Measurements from ENCODE around the gene USP53.
"Not testable (repeated sequence)": the region's sequence is repeated elsewhere in the genome, so short reads cannot be mapped to it uniquely, and the experiment has no call there.

USP53 gene

DNA sequence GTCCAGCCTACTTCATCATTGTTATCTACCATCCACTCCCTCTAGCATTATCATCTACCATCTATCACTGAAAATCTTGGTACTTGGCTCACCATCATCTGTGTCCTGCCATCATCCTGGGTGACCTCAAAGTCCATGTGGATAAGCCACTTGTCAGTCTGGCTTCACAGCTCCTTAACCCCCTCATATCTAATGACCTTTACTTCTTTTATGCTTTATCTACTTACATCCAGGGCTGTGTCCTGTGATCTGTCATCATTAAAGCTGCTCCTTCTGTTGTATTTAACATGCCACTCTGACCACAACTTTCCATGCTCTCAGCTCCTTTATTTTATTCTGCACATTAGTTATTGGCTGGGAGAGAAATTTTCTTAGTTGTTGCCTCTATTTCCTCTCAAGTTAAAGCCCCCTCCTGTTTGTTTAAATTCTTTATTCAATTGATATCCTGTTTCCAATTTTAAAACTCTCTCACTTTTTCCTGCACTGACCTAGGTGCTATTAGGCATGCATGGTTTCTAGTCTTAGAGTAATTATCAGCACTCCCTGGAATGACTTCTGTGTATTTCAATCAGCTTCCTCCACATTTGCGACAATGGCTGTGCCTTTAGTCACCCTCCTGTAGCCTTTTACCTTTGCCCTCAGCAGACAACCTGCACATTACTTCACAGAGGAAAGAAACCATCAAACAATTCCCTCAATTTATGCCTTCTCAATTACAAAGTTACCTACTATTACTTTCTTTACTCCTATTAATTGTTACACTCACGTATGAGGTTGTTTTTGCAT, 117.5 kb downstream of the USP53 start:
- Histone ChIP-seq H3K27ac (ENCODE audit: low read depth, low read length) (no peak overlapping the region), H3K9me2 (replicated peaks; ENCODE audit: control insufficient read depth, low read length) (no peaks in the 10 kb centered on the region), H3K36me3 (ENCODE audit: control insufficient read depth, low read length) (no peaks in the 10 kb centered on the region), H3K79me2 (ENCODE audit: control insufficient read depth, low read length) (no peaks in the 10 kb centered on the region), H3K4me3 (ENCODE audit: low read length) (no peak overlapping the region), H4K20me1 (ENCODE audit: control insufficient read depth, insufficient read depth, low read depth, low read length) (no peaks in the 10 kb centered on the region), H3K27me3 (ENCODE audit: control insufficient read depth, low read length) (no peaks in the 10 kb centered on the region), H3K9me3 (ENCODE audit: control insufficient read depth, insufficient read depth, low read length) (no peaks in the 10 kb centered on the region), H3K4me2 (ENCODE audit: low read length) (no peak overlapping the region), H3K4me1 (ENCODE audit: control insufficient read depth, low read length) (no peaks in the 10 kb centered on the region), H3F3A (ENCODE audit: control insufficient read depth, insufficient read depth) (no peaks in the 10 kb centered on the region)
- TF ChIP-seq EZH2phosphoT487 (IDR thresholded peaks at IDR 0.05; ENCODE audit: borderline replicate concordance, low read length) (no peak), CTCF (IDR thresholded peaks at IDR 0.05; ENCODE audit: low read depth, low read length, poor library complexity, severe bottlenecking) (no peak)

DNA sequence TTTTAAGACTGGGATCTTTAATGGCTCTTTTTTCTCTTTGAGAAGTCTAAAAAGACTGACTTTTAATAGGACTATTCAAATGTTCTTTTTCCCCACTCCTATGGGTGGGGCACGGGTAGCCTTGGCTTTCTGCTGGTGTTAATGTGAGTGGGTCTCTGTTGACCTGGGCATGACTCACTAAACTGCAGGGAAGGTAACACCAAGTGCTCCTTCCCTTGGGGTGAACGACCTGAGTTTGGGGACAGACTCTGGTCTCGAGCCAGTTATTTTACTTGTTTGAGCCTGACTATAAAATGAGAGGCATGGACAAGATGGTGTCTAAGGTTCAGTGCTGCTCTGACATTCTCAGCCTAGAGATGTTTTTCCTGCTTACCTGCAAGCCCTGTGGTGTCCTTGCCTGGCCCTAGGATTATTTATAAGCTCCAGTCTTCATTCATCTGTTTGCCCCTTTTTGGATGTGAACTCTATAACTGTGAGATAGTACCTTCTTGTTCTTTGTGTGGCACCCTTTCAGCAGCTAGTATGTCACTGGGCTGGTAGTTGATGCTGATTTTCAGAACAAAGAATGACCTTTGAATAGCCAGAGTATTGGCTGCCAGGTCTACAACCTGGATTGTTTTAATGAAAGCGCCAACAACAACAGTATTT, 123.9 kb downstream of the USP53 start:
- not testable (repeated sequence) for H3K4me1 ChIP-seq (ENCODE audit: control insufficient read depth, low read length); H4K20me1 ChIP-seq (ENCODE audit: control insufficient read depth, insufficient read depth, low read depth, low read length); H3K27ac ChIP-seq (ENCODE audit: low read depth, low read length); H3K9me2 ChIP-seq (replicated peaks; ENCODE audit: control insufficient read depth, low read length); H3K9me3 ChIP-seq (ENCODE audit: control insufficient read depth, insufficient read depth, low read length); H3F3A ChIP-seq (ENCODE audit: control insufficient read depth, insufficient read depth); H3K27me3 ChIP-seq (ENCODE audit: control insufficient read depth, low read length); H3K79me2 ChIP-seq (ENCODE audit: control insufficient read depth, low read length); H3K4me2 ChIP-seq (ENCODE audit: low read length); H3K4me3 ChIP-seq (ENCODE audit: low read length); H3K36me3 ChIP-seq (ENCODE audit: control insufficient read depth, low read length)

DNA sequence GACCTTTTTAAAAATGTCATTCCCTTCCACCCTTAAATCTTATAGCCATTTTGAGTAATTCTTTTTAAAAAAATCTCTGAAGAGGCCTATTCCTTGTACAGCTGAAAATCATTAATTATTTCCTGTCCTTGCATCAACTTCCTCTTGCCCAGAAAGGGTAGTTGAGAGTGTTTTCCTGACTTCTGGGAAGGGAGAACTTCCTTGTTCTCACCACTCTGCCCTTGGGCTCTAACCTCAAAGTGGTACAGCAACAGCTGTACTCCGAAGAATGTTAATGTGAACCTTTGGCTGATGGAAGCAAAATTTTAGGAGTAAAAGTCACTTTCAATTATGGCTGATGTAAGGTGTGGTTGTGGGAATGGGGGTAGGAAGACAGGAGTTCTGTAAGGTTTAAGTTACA, 124.5 kb downstream of the USP53 start:
- no peaks in the 10 kb centered on the region for H3K79me2 ChIP-seq (ENCODE audit: control insufficient read depth, low read length)
- H3K36me3 ChIP-seq (ENCODE audit: control insufficient read depth, low read length), result no peaks in the 10 kb centered on the region
- H3K27ac ChIP-seq (ENCODE audit: low read depth, low read length), result no peak overlapping the region
- no peak overlapping the region for H3K4me3 ChIP-seq (ENCODE audit: low read length)
- peaks cover 7% of the 10 kb centered on the region for H3K4me1 ChIP-seq (ENCODE audit: control insufficient read depth, low read length)
- H3K27me3 ChIP-seq (ENCODE audit: control insufficient read depth, low read length), result no peaks in the 10 kb centered on the region
- H3F3A ChIP-seq (ENCODE audit: control insufficient read depth, insufficient read depth), result no peaks in the 10 kb centered on the region
- TF ChIP-seq EZH2phosphoT487 (IDR thresholded peaks at IDR 0.05; ENCODE audit: borderline replicate concordance, low read length) (no peak), CTCF (IDR thresholded peaks at IDR 0.05; ENCODE audit: low read depth, low read length, poor library complexity, severe bottlenecking) (no peak)
- H3K9me2 ChIP-seq (replicated peaks; ENCODE audit: control insufficient read depth, low read length), result no peaks in the 10 kb centered on the region
- H3K4me2 ChIP-seq (ENCODE audit: low read length), result no peak overlapping the region
- no peaks in the 10 kb centered on the region for H4K20me1 ChIP-seq (ENCODE audit: control insufficient read depth, insufficient read depth, low read depth, low read length)
- no peaks in the 10 kb centered on the region for H3K9me3 ChIP-seq (ENCODE audit: control insufficient read depth, insufficient read depth, low read length)

DNA sequence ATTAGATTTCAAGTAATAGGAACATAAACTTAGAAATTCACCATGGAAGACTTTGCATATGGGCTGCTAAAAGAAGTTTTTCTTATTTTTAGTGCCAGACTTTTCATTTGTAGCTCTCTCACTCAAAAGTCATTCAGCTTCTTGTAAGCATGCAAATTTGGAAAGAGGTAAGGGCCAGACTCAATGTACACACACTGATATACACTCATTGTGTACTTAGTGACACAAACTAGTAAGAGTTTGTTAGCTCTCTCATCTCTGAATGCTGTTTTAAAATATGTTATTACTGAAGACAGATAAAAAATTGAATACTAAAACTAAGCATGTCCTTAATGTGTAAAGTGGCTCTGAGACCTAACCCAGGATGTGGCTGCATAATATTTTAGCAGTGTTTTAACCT, 127.4 kb downstream of the USP53 start:
- not testable (repeated sequence) for H3K9me3 ChIP-seq (ENCODE audit: control insufficient read depth, insufficient read depth, low read length); H3F3A ChIP-seq (ENCODE audit: control insufficient read depth, insufficient read depth); H4K20me1 ChIP-seq (ENCODE audit: control insufficient read depth, insufficient read depth, low read depth, low read length); H3K9me2 ChIP-seq (replicated peaks; ENCODE audit: control insufficient read depth, low read length); H3K27ac ChIP-seq (ENCODE audit: low read depth, low read length); H3K36me3 ChIP-seq (ENCODE audit: control insufficient read depth, low read length); H3K79me2 ChIP-seq (ENCODE audit: control insufficient read depth, low read length); H3K4me3 ChIP-seq (ENCODE audit: low read length); H3K4me1 ChIP-seq (ENCODE audit: control insufficient read depth, low read length); H3K27me3 ChIP-seq (ENCODE audit: control insufficient read depth, low read length); H3K4me2 ChIP-seq (ENCODE audit: low read length)

GRCh38 chr4:119343293-119343692, 130.8 kb downstream of the USP53 start:
- not testable (repeated sequence) for H3K79me2 ChIP-seq (ENCODE audit: control insufficient read depth, low read length); H3K4me1 ChIP-seq (ENCODE audit: control insufficient read depth, low read length); H3K27me3 ChIP-seq (ENCODE audit: control insufficient read depth, low read length); H3K4me2 ChIP-seq (ENCODE audit: low read length); H3K9me3 ChIP-seq (ENCODE audit: control insufficient read depth, insufficient read depth, low read length); H3K9me2 ChIP-seq (replicated peaks; ENCODE audit: control insufficient read depth, low read length); H4K20me1 ChIP-seq (ENCODE audit: control insufficient read depth, insufficient read depth, low read depth, low read length); H3F3A ChIP-seq (ENCODE audit: control insufficient read depth, insufficient read depth); H3K27ac ChIP-seq (ENCODE audit: low read depth, low read length); H3K36me3 ChIP-seq (ENCODE audit: control insufficient read depth, low read length); H3K4me3 ChIP-seq (ENCODE audit: low read length)
